ENCODE measurements around the gene TMEM183A. TPM values are rescaled to one million over a fixed set of nuclear protein-coding genes. Genes with fewer than 3 reads are reported as not detected.

TMEM183A gene
- total RNA-seq, 1 experiment from 2014 or later: 108 TPM

DNA sequence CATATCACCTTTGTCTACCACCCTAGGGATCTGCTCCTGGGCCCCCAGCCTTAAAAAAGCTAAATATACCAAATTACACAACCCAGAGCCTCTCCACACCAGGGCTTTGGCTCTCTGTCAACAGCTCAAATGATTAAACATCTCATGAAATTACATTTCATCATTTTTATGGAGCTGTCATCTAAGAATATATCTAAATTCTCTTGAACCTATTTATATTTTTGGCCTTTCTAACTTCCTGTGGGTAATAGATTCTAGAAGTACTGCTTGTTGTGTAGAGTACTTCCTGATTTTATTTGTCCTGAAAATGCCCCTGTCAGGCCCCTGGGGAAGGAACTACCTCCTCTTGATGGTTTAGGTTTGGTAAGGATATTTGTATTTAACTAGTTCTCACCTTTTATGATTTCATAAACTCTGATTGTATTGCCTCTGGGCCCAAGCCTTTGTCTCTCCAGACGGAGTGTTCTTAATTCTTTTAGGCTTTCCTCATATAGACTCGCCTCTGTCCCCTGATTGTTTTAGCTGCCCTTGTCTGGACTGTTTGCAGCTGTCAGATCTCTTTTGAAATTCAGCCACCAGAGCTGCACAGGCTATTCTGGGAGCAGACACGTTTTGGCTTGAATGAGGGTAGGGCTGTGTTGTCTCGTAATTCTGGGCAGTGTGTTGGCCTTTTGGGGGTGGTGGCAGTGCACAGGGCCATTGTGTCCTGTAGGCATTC, 62.0 kb downstream of the TMEM183A start:
- no peak for DNase-seq (ENCODE audit: low spot score)

DNA sequence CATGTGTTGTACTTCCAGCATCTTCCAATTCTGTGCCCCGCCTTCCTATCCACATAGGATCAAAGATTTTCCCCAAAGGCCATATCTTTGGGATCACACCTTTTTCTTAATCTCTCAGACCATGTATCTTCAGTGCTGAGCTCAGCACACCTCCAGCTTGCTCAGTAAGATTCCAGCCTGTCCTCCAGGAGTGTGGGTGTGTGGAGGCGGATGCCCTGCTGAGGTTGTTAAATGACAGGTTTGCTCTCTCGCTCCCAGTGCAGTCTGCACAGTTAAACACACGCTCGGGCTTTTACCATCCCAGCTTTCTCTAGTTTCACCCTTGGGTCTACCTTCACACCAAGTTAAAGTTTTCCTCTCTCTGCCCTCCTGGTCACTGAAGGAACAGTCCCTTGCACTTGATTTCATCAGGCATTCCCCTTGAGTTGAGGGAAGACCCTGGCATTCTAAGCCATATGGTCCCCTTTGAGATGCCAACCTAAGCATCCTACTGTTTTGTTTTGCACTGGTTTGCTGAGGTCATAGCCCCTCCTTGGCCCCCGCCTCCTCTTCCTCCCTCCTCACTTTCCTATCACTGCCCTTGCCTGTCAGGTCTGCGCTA, 64.9 kb downstream of the TMEM183A start:
- no peak for DNase-seq (ENCODE audit: low spot score)

DNA sequence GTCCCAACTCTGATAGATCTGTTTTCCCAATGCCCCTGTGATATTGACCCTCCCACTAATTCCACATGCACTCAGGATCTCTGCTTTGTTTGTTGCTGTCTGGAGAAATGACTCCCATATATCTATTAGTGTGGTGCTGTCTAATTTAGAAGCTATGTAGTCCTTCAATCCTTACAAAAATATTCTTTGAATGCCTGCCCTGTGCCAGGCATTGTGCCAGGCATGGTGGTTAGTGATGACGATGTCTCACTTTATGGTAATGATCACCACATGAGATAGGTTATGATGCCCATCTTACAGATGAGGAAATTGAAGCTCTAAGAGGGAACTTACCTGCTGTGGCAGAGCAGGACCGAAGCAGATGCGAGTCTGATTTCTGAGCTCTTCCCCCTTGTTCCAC, 65.7 kb downstream of the TMEM183A start:
- no peak for DNase-seq (ENCODE audit: low spot score)

DNA sequence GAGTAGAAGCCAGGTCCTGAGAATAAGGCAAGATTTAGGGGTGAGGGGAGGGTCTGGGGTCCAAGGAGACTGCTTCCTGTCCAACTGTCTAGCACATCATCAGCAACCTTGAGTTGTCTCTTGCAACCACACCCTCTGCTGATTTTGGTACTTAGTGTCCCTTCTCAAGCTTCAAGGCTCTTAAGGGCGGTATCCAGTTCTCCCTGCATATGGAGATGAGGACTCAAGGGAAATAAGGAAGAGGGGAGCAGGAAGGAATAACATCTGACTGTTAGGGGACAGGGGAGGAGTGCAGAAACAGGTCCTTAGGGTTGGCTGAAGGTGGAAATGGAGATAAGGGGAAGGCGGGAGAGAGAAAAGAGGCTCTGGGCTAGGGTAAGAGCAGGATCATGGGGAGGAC, 66.3 kb downstream of the TMEM183A start:
- no peak for DNase-seq (ENCODE audit: low spot score)

Other genes with a start within 250 kb of the TMEM183A start
- 58.6 and 59.2 TPM in 2 replicates for gene KDM5B, start 199.0 kb upstream of the TMEM183A start, total RNA-seq (2014; rRNA removed; shearing (Covaris generic))
- gene PCAT6, start 196.4 kb upstream of the TMEM183A start, total RNA-seq (2014; rRNA removed; shearing (Covaris generic)): not detected in 2 replicates
- gene RABIF, start 118.2 kb upstream of the TMEM183A start, total RNA-seq (2014; rRNA removed; shearing (Covaris generic)): 12.2 and 16.8 TPM in 2 replicates
- gene KLHL12, start 80.1 kb upstream of the TMEM183A start, total RNA-seq (2014; rRNA removed; shearing (Covaris generic)): 38.8 and 43.0 TPM in 2 replicates
- 121 and 125 TPM in 2 replicates for gene ADIPOR1, start 49.1 kb upstream of the TMEM183A start, total RNA-seq (2014; rRNA removed; shearing (Covaris generic))
- 71.5 and 72.0 TPM in 2 replicates for gene CYB5R1, start 40.1 kb upstream of the TMEM183A start, total RNA-seq (2014; rRNA removed; shearing (Covaris generic))
- 2.3 and 6.6 TPM in 2 replicates for gene PPFIA4, start 19.1 kb downstream of the TMEM183A start, total RNA-seq (2014; rRNA removed; shearing (Covaris generic))
- gene MYOG, start 78.6 kb downstream of the TMEM183A start, total RNA-seq (2014; rRNA removed; shearing (Covaris generic)): not detected in 2 replicates
- gene ADORA1, start 120.4 kb downstream of the TMEM183A start, total RNA-seq (2014; rRNA removed; shearing (Covaris generic)): 21.1 and 30.6 TPM in 2 replicates
- 0.36 and 0.38 TPM in 2 replicates for gene MYBPH, start 168.5 kb downstream of the TMEM183A start, total RNA-seq (2014; rRNA removed; shearing (Covaris generic))
- gene CHI3L1, start 179.3 kb downstream of the TMEM183A start, total RNA-seq (2014; rRNA removed; shearing (Covaris generic)): 0.24 and 3.3 TPM in 2 replicates
- 0.14 TPM in 1 of 2 replicates, not detected in the other for gene CHIT1, start 222.3 kb downstream of the TMEM183A start, total RNA-seq (2014; rRNA removed; shearing (Covaris generic))